AG04449 (cell line): ENCODE data around the gene CRYBA4.

Source experiments
- CTCF ChIA-PET: fragments of 350-600 bp; formaldehyde crosslinking; extraction: SDS; loops from one replicate; lab custom pipeline; 2021; ENCODE audit warnings: antibody characterized with exemption; lab: Yijun Ruan, JAX
- POLR2A ChIA-PET: fragments of 400-600, 350-600 bp; formaldehyde crosslinking; extraction: SDS; loops from one replicate; lab custom pipeline; 2020; ENCODE audit warnings: antibody characterized with exemption, inconsistent platforms; lab: Yijun Ruan, JAX
- DNase-seq: peaks from one replicate; pipeline ENCODE4 v3.0.0-alpha.2; 2010; ENCODE audit warnings: low read depth, low spot score
- H3K4me3 ChIP-seq: 2 replicates; pipeline ENCODE4 v1.5.1; 2011; ENCODE audit warnings: low read depth, mild to moderate bottlenecking, control low read depth, low read length
- TF ChIP-seq, protein P1 (sequence below): IDR thresholded peaks from one replicate; pipeline ENCODE4 v1.5.1; 2011; ENCODE audit warnings: mild to moderate bottlenecking, moderate library complexity, low read length, control low read depth, inconsistent platforms; ENCODE audit not compliant: insufficient read depth; ENCODE audit errors: missing control alignments

Gene CRYBA4

DNA sequence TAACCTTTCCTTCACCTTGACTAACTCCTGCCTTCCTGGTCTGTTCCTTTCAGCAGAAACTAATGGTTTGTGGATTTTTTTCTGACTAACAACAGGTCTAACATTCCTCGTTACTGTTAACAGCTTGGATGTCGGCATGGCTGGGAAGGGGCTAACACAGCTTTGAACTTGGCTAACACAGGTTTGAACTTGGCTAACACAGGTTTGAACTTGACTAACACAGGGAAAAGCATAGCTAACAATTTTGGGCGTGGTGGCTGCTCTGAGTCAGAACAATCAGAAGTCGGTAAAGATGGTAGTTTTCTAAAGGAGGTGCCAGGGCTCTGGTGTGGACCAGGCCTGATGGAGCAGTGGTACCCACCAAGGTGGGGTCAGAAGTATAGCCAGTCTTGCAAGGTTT lies 51.7 kb downstream of the CRYBA4 start:
- CTCF ChIA-PET = interaction anchor here (1.0 to 3.5 kb wide), 17 partner anchors 8 to 786 kb away, joined by 3 to 26 read pairs (median 5); partner anchors contain the start of genes HPS4 and SRRD
- no peak for DNase-seq
- POLR2A ChIA-PET = interaction anchor here (1.1 to 1.2 kb wide), 2 partner anchors 8 to 159 kb away, joined by 3 read pairs; no protein-coding TSS in a partner anchor
- TF ChIP-seq, protein P1, sequence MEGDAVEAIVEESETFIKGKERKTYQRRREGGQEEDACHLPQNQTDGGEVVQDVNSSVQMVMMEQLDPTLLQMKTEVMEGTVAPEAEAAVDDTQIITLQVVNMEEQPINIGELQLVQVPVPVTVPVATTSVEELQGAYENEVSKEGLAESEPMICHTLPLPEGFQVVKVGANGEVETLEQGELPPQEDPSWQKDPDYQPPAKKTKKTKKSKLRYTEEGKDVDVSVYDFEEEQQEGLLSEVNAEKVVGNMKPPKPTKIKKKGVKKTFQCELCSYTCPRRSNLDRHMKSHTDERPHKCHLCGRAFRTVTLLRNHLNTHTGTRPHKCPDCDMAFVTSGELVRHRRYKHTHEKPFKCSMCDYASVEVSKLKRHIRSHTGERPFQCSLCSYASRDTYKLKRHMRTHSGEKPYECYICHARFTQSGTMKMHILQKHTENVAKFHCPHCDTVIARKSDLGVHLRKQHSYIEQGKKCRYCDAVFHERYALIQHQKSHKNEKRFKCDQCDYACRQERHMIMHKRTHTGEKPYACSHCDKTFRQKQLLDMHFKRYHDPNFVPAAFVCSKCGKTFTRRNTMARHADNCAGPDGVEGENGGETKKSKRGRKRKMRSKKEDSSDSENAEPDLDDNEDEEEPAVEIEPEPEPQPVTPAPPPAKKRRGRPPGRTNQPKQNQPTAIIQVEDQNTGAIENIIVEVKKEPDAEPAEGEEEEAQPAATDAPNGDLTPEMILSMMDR = no peak
- H3K4me3 ChIP-seq = peak overlapping the region; percentile 95

GRCh38 chr22:26674211-26675190 lies 52.7 kb downstream of the CRYBA4 start:
- ChIA-PET POLR2A (no interaction called here), CTCF (interaction anchor here (1.0 to 3.5 kb wide), 14 partner anchors 7 to 785 kb away, joined by 3 to 26 read pairs (median 5); partner anchors contain the start of genes HPS4 and SRRD)
- peak overlapping the region; percentile 25 for H3K4me3 ChIP-seq
- TF ChIP-seq, protein P1 = no peak
- DNase-seq = no peak

DNA sequence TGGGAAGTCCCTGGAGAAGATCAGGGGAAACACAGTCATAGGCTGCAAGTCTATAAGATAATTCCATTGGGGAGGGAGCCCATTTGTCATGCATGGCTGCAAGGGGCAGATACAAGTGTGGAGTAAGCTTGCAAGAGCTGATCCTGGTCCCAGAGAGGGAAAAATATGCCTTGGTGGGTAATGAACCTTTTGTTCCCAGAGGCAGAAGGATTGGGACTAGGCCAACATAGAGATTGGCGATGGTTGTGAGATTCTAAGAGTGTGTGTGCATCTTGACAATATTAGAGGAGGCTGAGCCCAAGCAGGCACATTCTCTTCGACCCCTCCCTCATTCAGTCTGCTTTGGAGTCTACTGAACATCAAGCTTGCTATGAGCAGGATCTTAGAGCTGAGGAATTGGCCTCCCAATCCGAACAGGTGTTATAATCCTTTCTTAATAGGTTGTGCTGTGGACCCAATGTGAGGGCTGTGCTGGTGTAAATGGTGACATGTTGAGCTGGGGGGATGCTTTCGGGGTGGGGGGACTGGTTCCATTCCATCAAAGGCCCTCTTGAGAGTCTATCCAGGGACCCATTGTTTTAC lies 54.0 kb downstream of the CRYBA4 start:
- ChIA-PET CTCF (interaction anchor here (1.0 to 1.2 kb wide), 2 partner anchors 9 to 80 kb away, joined by 3 to 5 read pairs; no protein-coding TSS in a partner anchor), POLR2A (no interaction called here)
- no peak overlapping the region for H3K4me3 ChIP-seq
- TF ChIP-seq, protein P1 = no peak
- no peak for DNase-seq

DNA sequence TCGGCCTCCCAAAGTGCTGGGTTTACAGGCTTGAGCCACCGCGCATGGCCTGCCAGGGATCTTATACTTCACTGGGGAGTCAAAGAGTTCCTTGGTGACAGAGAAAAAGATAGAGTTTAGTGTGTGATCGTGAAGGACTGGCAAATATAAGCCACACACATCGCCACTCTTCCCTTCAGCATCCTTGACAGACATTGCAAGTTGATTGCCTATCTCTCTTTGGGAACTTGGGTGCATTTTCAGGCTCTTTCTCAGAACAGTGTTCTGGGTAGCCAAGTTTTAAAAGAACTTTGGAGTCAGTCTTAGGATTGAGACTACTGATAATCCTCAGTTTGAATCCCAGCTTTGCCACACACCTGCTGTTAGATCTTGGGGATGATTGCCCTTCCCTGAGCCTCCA lies 55.5 kb downstream of the CRYBA4 start:
- no peak for DNase-seq
- POLR2A ChIA-PET = no interaction called here
- H3K4me3 ChIP-seq = no peak overlapping the region
- CTCF ChIA-PET = interaction anchor here (0.6 to 2.9 kb wide), 6 partner anchors 10 to 178 kb away, joined by 3 to 10 read pairs (median 6); no protein-coding TSS in a partner anchor
- TF ChIP-seq, protein P1 = no peak

- ChIA-PET CTCF (interaction anchor here (0.6 to 4.7 kb wide), 28 partner anchors 10 to 1204 kb away, joined by 3 to 24 read pairs (median 4); no protein-coding TSS in a partner anchor), POLR2A (no interaction called here)
- DNase-seq = no peak
Observed at GRCh38 chr22:26679003-26679629, 57.4 kb downstream of the CRYBA4 start.

More at GRCh38 chr22:26679003-26679629, 57.4 kb downstream of the CRYBA4 start:
- TF ChIP-seq, protein P1 = peak; percentile 87
- H3K4me3 ChIP-seq = no peak overlapping the region
